HCT116 (cell line): ENCODE data around the gene MIA2. TPM values are rescaled to one million over a fixed set of nuclear protein-coding genes. Genes with fewer than 3 reads are reported as not detected.

Experiments
- ATAC-seq: fragments of 200-7000 bp; cut with Tn5 transposase; 2 replicates; pipeline ENCODE4 v1.9.1; 2020; ENCODE audit warnings: mild to moderate bottlenecking, moderate library complexity
- BruUV-seq: library from RNA; stranded (reverse); fragments of 400-500 nt; replicated peaks from 2 replicates; lab custom pipeline; 2021; lab: Mats Ljungman, UMichigan
- CTCF ChIA-PET: fragments of 300-600 bp; sonication (Branson Sonifier 250); formaldehyde crosslinking; loops from one replicate; lab custom pipeline; 2021; ENCODE audit warnings: antibody characterized with exemption; lab: Charles Lee
- POLR2A ChIA-PET: fragments of 300-600, 350-600 bp; sonication (Branson Sonifier 250); formaldehyde crosslinking; loops from one replicate; lab custom pipeline; 2021; ENCODE audit warnings: antibody characterized with exemption; lab: Charles Lee
- RAD21 ChIA-PET, 2 experiments: fragments of 300-600 bp; sonication (Branson Sonifier 250); formaldehyde crosslinking; loops; one replicate each; lab custom pipeline; 2023; ENCODE audit warnings: low total read pairs in 2 of 2; ENCODE audit not compliant: uncharacterized antibody in 2 of 2, unreplicated experiment in 2 of 2, low non-redundant PET in 1 of 2; lab: Charles Lee
- DNase-seq: peaks from one replicate; pipeline ENCODE4 v3.0.0-alpha.2; 2010; ENCODE audit warnings: low read depth, low spot score
- H2AFZ ChIP-seq: fragments of 200-600 bp; shearing (Covaris generic), sonication (generic); 2 replicates; pipeline ENCODE4 v1.6.1; 2017; ENCODE audit warnings: low read depth, mixed run types, mixed read lengths, antibody characterized with exemption, low read length; ENCODE audit not compliant: poor library complexity, severe bottlenecking
- H3K27ac ChIP-seq: 2 replicates; pipeline ENCODE4 v1.5.1; 2012; ENCODE audit warnings: low read depth, low read length
- H3K27me3 ChIP-seq: fragments of 200-600 bp; sonication (generic); 2 replicates; pipeline ENCODE4 v1.6.1; 2016; ENCODE audit warnings: mixed run types, low read length, mixed read lengths; ENCODE audit not compliant: insufficient read depth
- H3K36me3 ChIP-seq, 2 experiments: fragments of 200-500 bp in 1 of 2; fragments of 200-600 bp in 1 of 2; sonication (Bioruptor generic) in 1 of 2; sonication (generic) in 1 of 2; 2 replicates each; pipeline versions ENCODE4 v1.5.1 to v1.6.1; 2014 to 2016; ENCODE audit warnings: low read length in 2 of 2, inconsistent platforms in 1 of 2, mixed read lengths in 1 of 2, mixed run types in 1 of 2; ENCODE audit not compliant: insufficient read depth in 2 of 2, control insufficient read depth in 1 of 2
- H3K4me1 ChIP-seq, 2 experiments: fragments of 200-600 bp in 1 of 2; sonication (generic) in 1 of 2; 2 replicates each; pipeline versions ENCODE4 v1.5.1 to v1.6.1; 2012 to 2017; ENCODE audit warnings: low read length in 2 of 2, inconsistent platforms in 1 of 2, mild to moderate bottlenecking in 1 of 2, mixed read lengths in 1 of 2, mixed run types in 1 of 2, moderate library complexity in 1 of 2; ENCODE audit not compliant: insufficient read depth in 2 of 2, control insufficient read depth in 1 of 2
- H3K4me2 ChIP-seq: fragments of 200-600 bp; sonication (generic); 2 replicates; pipeline ENCODE4 v1.6.1; 2017; ENCODE audit warnings: mixed run types, low read length, mixed read lengths
- H3K4me3 ChIP-seq, 2 experiments: fragments of 200-600 bp in 1 of 2; sonication (generic) in 1 of 2; replicated peaks in 1 of 2; 2 replicates each; pipeline ENCODE4 v1.5.1; 2011 to 2016; ENCODE audit warnings: low read length in 2 of 2, control low read depth in 1 of 2, low read depth in 1 of 2, mild to moderate bottlenecking in 1 of 2, mixed read lengths in 1 of 2, mixed run types in 1 of 2
- H3K79me2 ChIP-seq: fragments of 200-600 bp; sonication (generic); 2 replicates; pipeline ENCODE4 v1.6.1; 2017; ENCODE audit warnings: mild to moderate bottlenecking, mixed run types, low read length, moderate library complexity, mixed read lengths; ENCODE audit not compliant: insufficient read depth
- H3K9ac ChIP-seq: fragments of 200-600 bp; sonication (generic); 2 replicates; pipeline ENCODE4 v1.6.1; 2016; ENCODE audit warnings: low read length, mixed read lengths
- H3K9me2 ChIP-seq: fragments of 200-600 bp; sonication (generic), shearing (Covaris generic); 2 replicates; pipeline ENCODE4 v1.6.1; 2017; ENCODE audit warnings: mixed run types, mild to moderate bottlenecking, moderate library complexity; ENCODE audit not compliant: insufficient read depth
- H3K9me3 ChIP-seq, 2 experiments: fragments of 200-500 bp in 1 of 2; fragments of 200-600 bp in 1 of 2; sonication (Bioruptor generic) in 1 of 2; sonication (generic) in 1 of 2; 2 replicates each; pipeline ENCODE4 v1.6.1; 2014 to 2017; ENCODE audit warnings: low read length in 2 of 2, mixed read lengths in 2 of 2, inconsistent platforms in 1 of 2, low read depth in 1 of 2, mild to moderate bottlenecking in 1 of 2, mixed run types in 1 of 2, moderate library complexity in 1 of 2; ENCODE audit not compliant: control insufficient read depth in 1 of 2, insufficient read depth in 1 of 2
- H4K20me1 ChIP-seq: fragments of 200-600 bp; sonication (generic), shearing (Covaris generic); 2 replicates; pipeline ENCODE4 v1.6.1; 2017; ENCODE audit warnings: mixed run types, mild to moderate bottlenecking, moderate library complexity; ENCODE audit not compliant: insufficient read depth
- CBX3 ChIP-seq: IDR thresholded peaks from 2 replicates; pipeline ENCODE4 v1.6.1; 2012; ENCODE audit warnings: low read depth
- CEBPB ChIP-seq: IDR thresholded peaks from 2 replicates; pipeline ENCODE4 v1.6.1; 2012; ENCODE audit warnings: low read depth
- CTCF ChIP-seq, 3 experiments: fragments of 200-600 bp in 1 of 3; sonication (generic) in 1 of 3; IDR thresholded peaks in 2 of 3; conservative IDR thresholded peaks in 1 of 3; 2 replicates each; pipeline ENCODE4 v1.5.1; 2012 to 2017; ENCODE audit warnings: low read depth in 2 of 3, low read length in 2 of 3, antibody characterized with exemption in 1 of 3, borderline replicate concordance in 1 of 3, control low read depth in 1 of 3, mild to moderate bottlenecking in 1 of 3, mixed read lengths in 1 of 3, mixed run types in 1 of 3, moderate library complexity in 1 of 3; ENCODE audit not compliant: insufficient read depth in 1 of 3
- REST ChIP-seq: IDR thresholded peaks from 2 replicates; pipeline ENCODE4 v1.6.1; 2012; ENCODE audit warnings: low read depth
- intact Hi-C: fragments of 100-400 bp; cut with micrococcal nuclease; formaldehyde crosslinking; loops from 2 replicates; pipeline ENCODE4 v1.10.0; 2022
- total RNA-seq: library from RNA; stranded (reverse); gene quantifications from one replicate; pipeline ENCODE4 v1.2.1, GENCODE V29; 2021; ENCODE audit not compliant: unreplicated experiment

Gene MIA2
- total RNA-seq, 1 experiment from 2014 or later: 31.1 TPM

- TF ChIP-seq REST: no peak
These were observed 131.6 kb downstream of the MIA2 start (continued) for GRCh38 chr14:39365354-39365753.

DNA sequence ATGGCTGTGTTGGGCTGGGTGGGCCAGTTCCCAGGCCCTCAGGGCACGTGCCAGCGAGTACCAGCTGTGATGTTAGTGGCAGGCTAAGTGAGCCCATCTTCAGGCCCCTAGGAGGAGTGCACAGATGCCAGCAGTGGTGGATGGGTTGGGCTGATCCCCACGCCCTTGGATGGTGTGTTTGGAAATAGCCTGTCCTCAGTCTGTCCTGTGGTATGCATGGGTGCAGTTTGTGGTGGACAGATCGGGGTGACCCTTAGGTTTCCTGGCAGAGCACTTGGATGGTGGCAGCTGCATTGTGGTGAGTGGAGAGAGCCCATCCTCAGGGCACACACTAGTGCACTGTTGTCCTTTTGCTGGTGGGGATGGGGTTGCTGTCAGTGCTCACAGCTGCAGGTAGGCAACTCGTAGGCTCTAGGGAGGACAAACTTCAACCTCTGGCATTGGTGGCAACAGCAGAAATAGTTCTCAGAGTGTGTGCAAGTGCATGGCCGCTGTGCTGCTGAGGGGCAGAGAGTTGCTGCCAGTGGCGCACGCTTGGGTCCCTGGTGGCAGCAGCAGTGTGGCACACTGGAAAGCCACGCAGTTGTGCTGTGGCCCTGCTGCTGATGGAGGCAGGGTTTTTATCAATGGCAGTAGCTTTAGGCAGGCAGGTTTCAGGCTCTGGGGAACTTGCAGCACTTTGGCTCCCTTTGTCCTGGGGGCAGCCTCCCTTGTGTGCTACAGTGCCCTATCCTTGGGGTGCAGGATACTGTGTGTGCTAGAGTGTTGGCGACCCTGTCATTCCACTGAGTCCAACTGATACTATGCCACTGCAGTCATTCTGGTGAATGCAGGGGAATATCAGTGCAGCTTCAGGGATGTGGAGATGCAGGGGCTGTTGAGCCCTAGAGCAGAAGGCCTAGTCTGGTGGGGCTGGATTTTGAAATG, 133.0 kb downstream of the MIA2 start:
- Histone ChIP-seq H3K36me3 (no peaks in the 10 kb centered on the region), H3K9me2 (no peaks in the 10 kb centered on the region), H3K27ac (no peak overlapping the region), H3K4me1 (no peaks in the 10 kb centered on the region), H2AFZ (no peak overlapping the region), H3K4me2 (no peak overlapping the region), H4K20me1 (no peaks in the 10 kb centered on the region), H3K9ac (no peak overlapping the region), H3K27me3 (no peaks in the 10 kb centered on the region), H3K79me2 (no peaks in the 10 kb centered on the region), H3K9me3 (no peaks in the 10 kb centered on the region), H3K4me3 (no peak overlapping the region)
- no TSS peak for BruUV-seq
- RAD21 ChIA-PET: interaction anchor here in 1 of 2 experiments (0.9 kb wide), 1 partner anchor 136 kb away, joined by 3 read pairs; no protein-coding TSS in a partner anchor
- POLR2A ChIA-PET: interaction anchor here (1.2 kb wide), 1 partner anchor 10 kb away, joined by 3 read pairs; no protein-coding TSS in a partner anchor
- intact Hi-C loops: loop anchor here (5.0 kb wide), 1 partner anchor 194 kb away; the partner anchor contains the start of gene TRAPPC6B
- CTCF ChIA-PET: interaction anchor here (0.9 to 1.1 kb wide), 2 partner anchors 135 to 196 kb away, joined by 3 read pairs; no protein-coding TSS in a partner anchor
- no peak for DNase-seq
- ATAC-seq: no peak
- TF ChIP-seq CTCF (IDR thresholded peaks at IDR 0.05 in 2 of 3, conservative IDR thresholded peaks at IDR 0.05 in 1 of 3; ENCODE audit: borderline replicate concordance in 1 of 3, insufficient read depth in 1 of 3, low read depth in 2 of 3, low read length in 2 of 3) (no peak), REST (no peak), CEBPB (no peak), CBX3 (no peak)
